ENCODE measurements around the gene FAM120AOS. TPM values are rescaled to one million over a fixed set of nuclear protein-coding genes. Genes with fewer than 3 reads are reported as not detected.

The FAM120AOS gene
- total and polyA plus RNA-seq, 2 of the 4 experiments (the other 2 are of a cell fraction) = 22.7 to 24.7 TPM

- no TSS peak for BruUV-seq (replicated peaks)
- H3K4me2 ChIP-seq (ENCODE audit: low read depth, low read length) = no peak overlapping the region
- H3K79me1 ChIP-seq (ENCODE audit: low read depth in 1 of 2, low read length in 2 of 2) = peaks cover 13 to 54% of the 10 kb centered on the region in 2 experiments
- no peak overlapping the region for H3K4me3 ChIP-seq (ENCODE audit: insufficient read depth, low read depth, low read length)
- H2BK120ac ChIP-seq (ENCODE audit: low read depth, low read length) = no peak overlapping the region
- no peak overlapping the region; the same call in 1 of the 2 replicates for H3K23ac ChIP-seq (ENCODE audit: low read depth, low read length)
- H3K56ac ChIP-seq (ENCODE audit: extremely low read depth, insufficient read depth, low read length) = no peak overlapping the region
- H4K20me1 ChIP-seq (ENCODE audit: insufficient read depth, low read length) = peaks cover 28% of the 10 kb centered on the region
- peaks cover 10% of the 10 kb centered on the region for H3K36me3 ChIP-seq (ENCODE audit: control insufficient read depth, insufficient read depth, low read length)
- intact Hi-C loops (cut with micrococcal nuclease) (no loop called here), in situ Hi-C loops (cut with MboI; ENCODE audit: low sequenced_read_pairs) (no loop called here), dilution Hi-C loops (cut with HindIII; ENCODE audit: low sequenced_read_pairs, unreplicated experiment) (no loop called here)
- no peak overlapping the region for H2BK15ac ChIP-seq (ENCODE audit: low read depth, low read length)
- ChIA-PET CTCF (no interaction called here), POLR2A (ENCODE audit: unreplicated experiment) (no interaction called here)
- H3K4ac ChIP-seq (ENCODE audit: low read depth, low read length) = no peak overlapping the region
- H3K27me3 ChIP-seq (ENCODE audit: control insufficient read depth, insufficient read depth, low read length) = no peaks in the 10 kb centered on the region
- WGBS, 2 experiments (ENCODE audit: extremely low coverage in 2 of 2, insufficient read length in 1 of 2) = no CpG with 5 or more reads among the region's 4 CpGs
- no peak overlapping the region for H3K18ac ChIP-seq (ENCODE audit: low read depth, low read length)
- 0 out of 2 replicates have a peak, but pooled peaks cover 3% of the 10 kb centered on the region for H3K9me1 ChIP-seq (ENCODE audit: insufficient read depth, low read length)
- H2AK9ac ChIP-seq (replicated peaks; ENCODE audit: low read depth, low read length, poor library complexity) = no peak overlapping the region
- TF ChIP-seq RFX5 (IDR thresholded peaks at IDR 0.05; ENCODE audit: low read depth, low read length) (no peak), FOS (IDR thresholded peaks at IDR 0.05; ENCODE audit: low read depth, low read length) (no peak), MAFK (IDR thresholded peaks at IDR 0.05; ENCODE audit: low read depth, low read length) (no peak), CTCF (conservative IDR thresholded peaks at IDR 0.05; ENCODE audit: low read depth, low read length) (no peak), SMC3 (IDR thresholded peaks at IDR 0.05; ENCODE audit: low read depth, low read length) (no peak), NFE2L2 (IDR thresholded peaks at IDR 0.05; ENCODE audit: low read depth, low read length) (no peak), RAD21 (IDR thresholded peaks at IDR 0.05; ENCODE audit: low read length) (no peak), MAZ (IDR thresholded peaks at IDR 0.05; ENCODE audit: borderline replicate concordance, low read depth, low read length) (no peak), USF2 (IDR thresholded peaks at IDR 0.05; ENCODE audit: low read depth, low read length) (no peak), CHD1 (IDR thresholded peaks at IDR 0.05; ENCODE audit: low read depth, low read length) (no peak), BHLHE40 (IDR thresholded peaks at IDR 0.05; ENCODE audit: low read depth, low read length) (no peak), POLR2A (IDR thresholded peaks at IDR 0.05; ENCODE audit: low read depth, low read length) (no peak)
- no peaks in the 10 kb centered on the region for H3K9me3 ChIP-seq (ENCODE audit: control insufficient read depth, insufficient read depth, low read length)
- ATAC-seq (ENCODE audit: low read depth) (no peak), DNase-seq (no peak)
- no peak overlapping the region for H2AK5ac ChIP-seq (ENCODE audit: low read depth, low read length)
- no peak overlapping the region for H3K14ac ChIP-seq (replicated peaks; ENCODE audit: low read depth, low read length)
- no peak overlapping the region for H2BK5ac ChIP-seq (ENCODE audit: low read depth, low read length, poor library complexity, severe bottlenecking)
- no peak overlapping the region for H4K5ac ChIP-seq (ENCODE audit: low read depth, low read length)
- H3K9ac ChIP-seq (ENCODE audit: low read depth, low read length) = no peak overlapping the region
- no peak overlapping the region for H3K27ac ChIP-seq (ENCODE audit: insufficient read depth, low read length)
- H2BK20ac ChIP-seq (ENCODE audit: low read depth, low read length) = no peak overlapping the region
- H2AFZ ChIP-seq (replicated peaks; ENCODE audit: low read length, poor library complexity) = no peak overlapping the region
- peaks cover 5% of the 10 kb centered on the region for H3K4me1 ChIP-seq (ENCODE audit: control insufficient read depth, insufficient read depth, low read length)
- H4K8ac ChIP-seq (ENCODE audit: low read depth in 2 of 2, low read length in 2 of 2) = no peak overlapping the region
- H4K91ac ChIP-seq (ENCODE audit: insufficient read depth, low read depth, low read length) = no peak overlapping the region
Measured at GRCh38 chr9:93476924-93477323, 23.5 kb upstream of the FAM120AOS start.

All from IMR-90 (cell line).